Central memory CD4-positive, alpha-beta T cell (primary cell): ENCODE measurements around the gene NDUFA8.

Experiments
- DNase-seq: peaks from one replicate; pipeline ENCODE4 v3.0.0; 2022

The NDUFA8 gene

DNA sequence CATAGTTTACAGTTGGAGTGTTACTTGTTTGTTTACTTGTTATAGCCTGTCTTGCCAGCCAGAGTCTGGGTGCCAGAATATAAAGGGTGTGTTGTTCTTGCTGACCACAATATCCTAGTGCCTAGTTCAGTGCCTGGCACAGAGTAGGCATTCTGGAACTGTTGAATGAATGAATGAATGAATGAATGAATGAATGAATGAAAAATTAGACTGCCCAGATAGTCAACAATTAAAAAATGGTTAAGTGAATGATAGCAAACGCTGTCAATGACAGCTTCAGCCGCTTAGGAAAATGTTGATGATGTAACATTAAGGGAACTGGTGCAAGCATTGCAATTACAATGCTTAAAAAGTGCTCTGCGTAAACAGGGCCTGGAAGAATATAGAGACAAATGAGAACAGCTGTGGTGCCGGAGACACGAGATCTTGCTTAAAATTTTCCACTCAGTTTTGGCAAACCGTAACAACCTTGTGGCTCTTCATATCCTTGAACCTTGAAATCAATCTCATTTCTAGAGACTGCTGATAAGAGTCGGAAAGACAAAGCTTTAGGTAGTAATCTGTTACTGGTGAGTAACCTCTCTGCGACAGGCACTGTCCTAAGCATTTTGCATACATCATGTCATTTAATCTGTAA lies 61.8 kb downstream of the NDUFA8 start:
- DNase-seq, result no peak

DNA sequence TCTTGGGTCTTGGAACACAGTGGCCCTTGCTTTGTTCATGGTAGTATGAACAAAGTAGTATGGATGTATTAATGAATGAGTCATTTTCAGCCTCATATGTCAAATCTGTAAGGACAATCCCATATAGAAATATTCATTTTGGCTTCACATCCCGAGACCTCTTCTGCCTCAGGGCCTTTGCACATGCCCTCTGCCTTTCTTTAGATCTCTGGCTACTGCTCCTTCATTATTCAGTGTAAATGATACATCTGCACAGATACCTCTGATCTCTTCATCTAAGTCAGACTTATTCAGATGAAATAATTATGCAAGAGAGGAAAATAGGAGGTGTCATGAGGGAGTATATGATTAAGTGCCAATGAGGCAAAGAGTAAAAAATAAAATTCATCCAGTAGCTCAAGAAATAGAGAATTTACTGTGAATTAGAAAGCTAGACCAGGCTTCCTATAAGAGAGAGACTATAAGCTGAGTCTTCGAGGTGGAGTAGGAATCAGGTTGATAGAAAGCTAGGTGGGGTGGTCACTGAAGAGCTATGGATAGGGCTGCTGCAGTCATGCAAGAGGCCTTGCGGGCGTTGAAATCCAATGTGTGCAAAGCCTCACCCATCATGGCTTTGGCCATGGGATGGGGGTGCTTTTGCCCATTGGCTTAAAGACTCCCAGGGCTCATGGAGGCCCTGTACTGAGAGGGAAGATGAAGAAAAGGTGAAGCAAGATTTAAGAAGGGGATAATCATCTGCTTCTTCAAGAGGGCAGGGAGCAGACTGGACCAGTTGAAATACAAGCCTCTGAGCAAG lies 62.8 kb downstream of the NDUFA8 start:
- DNase-seq, result no peak

DNA sequence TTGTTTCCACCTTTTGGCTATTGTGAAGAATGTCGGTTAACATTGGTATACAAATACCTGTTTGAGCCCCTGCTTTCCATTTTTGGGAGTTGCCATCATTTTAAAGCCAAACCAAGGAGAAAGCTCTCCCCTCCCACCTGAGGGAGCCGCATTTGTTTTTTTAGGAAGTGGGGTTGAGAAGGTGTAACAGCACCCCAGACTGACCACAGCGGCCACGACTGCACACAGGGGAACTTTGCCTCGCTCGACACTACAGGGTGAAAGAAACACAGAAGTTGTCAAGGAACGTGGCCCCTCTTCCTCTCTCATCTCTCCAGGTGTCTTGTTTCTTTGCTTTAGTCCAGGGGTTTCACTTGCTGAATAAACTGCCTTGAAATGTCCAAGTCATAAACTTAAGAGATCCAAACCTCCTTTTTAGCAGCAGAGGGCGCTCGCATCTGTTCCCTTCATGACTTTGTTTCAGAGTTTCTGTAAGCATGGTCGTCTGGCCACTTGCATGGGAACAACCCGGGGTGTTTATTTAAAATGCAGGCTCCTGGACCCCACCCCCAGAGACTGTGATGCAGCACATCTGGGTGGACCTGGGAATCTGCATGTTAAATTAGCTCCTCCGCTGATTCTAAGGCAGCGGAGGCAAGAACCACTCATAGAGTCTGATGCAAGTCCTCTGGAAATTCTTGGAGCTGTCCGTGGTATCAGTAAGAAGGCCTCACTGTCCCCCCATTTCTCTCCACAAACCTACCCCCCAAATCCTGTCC lies 64.4 kb downstream of the NDUFA8 start:
- DNase-seq, result peak; percentile 35
